NCI-H69 (cell line): ENCODE results near the gene CTDSPL2.
"Not testable (repeated sequence)": the region's sequence is repeated elsewhere in the genome, so short reads cannot be mapped to it uniquely, and the experiment has no call there.

Experiments
- DNase-seq: peaks from one replicate; lab custom pipeline; 2025; lab: John Stamatoyannopoulos, UW

The CTDSPL2 gene

DNA sequence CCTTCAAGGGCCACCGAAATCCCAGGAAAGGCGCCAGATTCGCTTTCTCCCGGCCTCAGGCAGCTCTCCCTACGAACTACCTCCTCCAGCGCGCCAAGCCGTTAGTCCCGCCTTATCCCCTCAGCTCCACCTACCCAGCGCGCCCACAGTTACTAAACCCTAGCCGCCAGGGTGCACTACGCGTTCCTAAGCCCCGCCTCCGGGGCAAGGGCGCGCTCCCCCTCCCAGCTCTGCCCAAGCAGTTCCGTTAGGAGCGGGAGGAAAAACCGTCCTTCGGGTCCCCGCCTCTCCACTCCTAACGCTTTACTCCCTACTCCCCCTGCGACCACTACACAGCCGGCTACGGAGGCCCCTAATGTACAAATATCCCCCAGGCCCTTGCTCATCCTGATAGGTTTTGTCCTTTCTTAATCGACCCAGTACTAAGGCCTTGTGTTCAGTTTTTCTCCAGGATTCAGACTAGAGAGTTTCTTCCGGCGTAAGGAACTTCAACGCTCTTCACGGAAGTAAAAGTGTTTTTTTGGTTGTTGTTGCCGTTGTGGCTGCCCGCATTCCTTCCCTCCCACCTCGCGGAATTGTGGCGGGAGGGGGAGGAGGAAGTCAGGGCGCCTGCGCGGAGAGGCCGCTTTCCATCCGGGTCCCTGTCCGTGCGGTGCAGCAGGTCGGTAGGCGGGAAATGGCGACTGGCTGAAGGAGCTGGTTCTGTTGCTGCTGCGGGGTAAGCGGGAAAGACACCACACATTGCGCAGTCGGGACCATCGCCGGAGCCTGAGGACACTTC lies at the start of gene CTDSPL2:
Gene CTDSPL2, plus strand, starts transcription at position 655 of the 781 bp plus-strand sequence. CDS start 31,386 bp downstream, outside the sequence.
- peak; percentile 100 for DNase-seq

DNA sequence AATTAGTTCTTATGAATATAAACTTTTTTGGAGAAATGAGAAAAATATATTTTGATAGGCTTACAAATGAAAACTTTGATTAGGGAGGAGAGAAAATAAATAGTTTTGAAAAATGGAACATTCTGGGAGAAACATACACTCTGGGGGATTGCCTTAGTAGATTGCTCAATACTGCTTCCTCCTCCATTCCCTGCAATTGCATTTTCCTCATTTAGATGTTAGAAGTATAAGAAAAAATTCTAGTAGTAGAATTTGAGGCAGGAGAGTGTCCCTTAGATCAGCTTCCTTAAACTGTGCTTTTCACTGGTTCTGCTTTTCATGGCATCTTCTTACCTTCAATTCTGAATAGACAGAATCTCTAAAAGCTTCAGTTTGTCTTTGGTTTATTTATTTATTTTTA lies 46.2 kb upstream of the CTDSPL2 start:
- no peak for DNase-seq

DNA sequence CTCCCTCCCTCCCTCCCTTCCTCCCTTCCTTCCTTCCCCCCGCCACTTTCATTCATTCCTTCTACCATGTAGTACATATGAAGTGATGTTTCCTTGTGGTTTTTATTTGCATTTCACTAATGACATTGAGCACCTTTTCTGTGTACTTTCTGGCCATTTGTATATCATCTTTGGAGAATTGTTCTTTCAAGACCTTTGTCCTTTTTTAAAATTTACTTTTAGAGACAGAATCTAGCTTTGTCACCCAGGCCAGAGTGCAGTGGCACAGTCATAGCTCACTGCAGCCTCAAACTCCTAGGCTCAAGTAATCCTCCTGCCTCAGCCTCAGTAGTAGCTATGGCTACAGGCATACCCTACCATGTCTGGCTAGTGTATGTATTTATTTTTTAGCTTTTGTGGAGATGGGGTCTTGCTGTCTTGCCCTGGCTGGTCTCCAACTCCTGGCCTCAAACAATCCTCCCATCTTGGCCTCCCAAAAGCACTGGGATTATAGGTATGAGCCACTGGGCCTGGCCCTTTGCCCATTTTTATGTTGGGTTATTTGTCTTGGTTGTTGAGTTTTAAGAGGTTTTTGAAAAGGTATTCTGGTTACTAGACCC lies 42.0 kb upstream of the CTDSPL2 start:
- DNase-seq = no peak

DNA sequence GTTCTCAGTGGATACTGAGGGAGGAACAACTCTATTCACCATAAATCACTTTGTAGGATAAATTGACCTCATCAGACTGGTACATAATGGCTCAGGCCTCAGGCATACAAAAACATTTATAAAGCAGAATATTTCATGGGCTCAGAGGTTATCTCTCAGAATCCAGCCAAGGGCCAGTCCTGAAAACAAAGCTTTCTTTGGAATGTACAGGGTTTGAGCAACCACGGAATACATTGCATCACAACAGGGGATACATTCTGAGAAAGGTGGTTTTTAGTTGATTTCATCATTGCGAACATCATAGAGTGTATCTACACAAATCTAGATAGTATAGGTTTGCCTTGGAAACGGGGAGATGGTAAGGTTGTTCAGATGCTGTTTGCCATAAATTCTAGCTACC lies 33.4 kb upstream of the CTDSPL2 start:
- DNase-seq = no peak

DNA sequence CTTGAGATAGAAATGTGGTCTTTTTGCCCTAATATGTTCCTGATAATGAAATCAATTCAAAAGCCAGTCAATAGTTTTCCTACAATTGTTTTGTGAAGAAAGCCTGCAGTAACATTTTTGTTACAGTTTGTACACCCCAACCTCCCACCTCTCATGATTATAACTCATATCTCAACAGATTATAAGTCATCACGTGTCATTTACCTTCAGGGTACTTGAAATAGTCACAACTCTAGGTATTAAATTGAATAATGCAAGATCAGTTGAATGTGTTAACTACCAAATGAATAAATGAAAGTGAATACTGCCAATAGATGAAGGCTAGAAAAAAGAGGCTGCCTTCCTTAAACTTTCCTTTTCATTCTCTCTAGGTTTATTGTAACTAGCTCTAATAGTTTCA lies 32.9 kb upstream of the CTDSPL2 start:
- DNase-seq = no peak

DNA sequence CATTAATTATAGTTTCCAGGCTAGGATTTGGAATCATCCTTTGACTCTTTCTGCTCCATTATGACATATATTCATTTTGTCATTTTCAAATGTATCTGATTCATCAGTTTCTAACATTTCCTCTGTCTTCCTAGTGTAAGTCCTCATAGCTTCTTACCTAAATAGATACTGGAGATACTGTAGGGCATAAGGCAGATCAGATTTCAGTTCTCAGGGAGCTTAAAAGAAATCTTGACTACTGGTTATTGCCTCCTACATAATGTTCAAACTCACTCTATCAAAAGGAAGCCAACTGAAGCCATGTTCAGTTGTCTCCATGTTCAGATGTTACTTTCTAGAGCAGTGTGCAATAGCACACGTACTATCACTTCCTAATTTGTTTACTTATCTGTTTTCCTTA lies 29.6 kb upstream of the CTDSPL2 start:
- DNase-seq = no peak

DNA sequence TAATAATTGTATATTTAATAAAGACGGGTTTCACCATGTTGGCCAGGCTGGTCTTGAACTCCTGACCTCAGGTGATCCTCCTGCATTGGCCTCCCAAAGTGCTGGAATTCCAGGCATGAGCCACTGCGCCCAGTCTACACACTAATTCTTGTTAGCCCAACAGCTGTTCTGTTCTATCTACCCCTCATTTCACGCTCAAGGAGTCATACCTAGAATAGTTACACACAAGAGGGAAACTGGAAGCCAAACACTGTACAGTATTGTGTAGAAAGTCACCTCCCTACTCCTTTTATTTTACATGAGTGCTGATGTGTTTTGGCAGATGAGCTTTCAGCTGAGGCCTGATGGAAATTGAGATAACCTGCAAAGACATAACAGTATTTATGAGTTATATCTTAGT lies 13.4 kb upstream of the CTDSPL2 start:
- no peak for DNase-seq

DNA sequence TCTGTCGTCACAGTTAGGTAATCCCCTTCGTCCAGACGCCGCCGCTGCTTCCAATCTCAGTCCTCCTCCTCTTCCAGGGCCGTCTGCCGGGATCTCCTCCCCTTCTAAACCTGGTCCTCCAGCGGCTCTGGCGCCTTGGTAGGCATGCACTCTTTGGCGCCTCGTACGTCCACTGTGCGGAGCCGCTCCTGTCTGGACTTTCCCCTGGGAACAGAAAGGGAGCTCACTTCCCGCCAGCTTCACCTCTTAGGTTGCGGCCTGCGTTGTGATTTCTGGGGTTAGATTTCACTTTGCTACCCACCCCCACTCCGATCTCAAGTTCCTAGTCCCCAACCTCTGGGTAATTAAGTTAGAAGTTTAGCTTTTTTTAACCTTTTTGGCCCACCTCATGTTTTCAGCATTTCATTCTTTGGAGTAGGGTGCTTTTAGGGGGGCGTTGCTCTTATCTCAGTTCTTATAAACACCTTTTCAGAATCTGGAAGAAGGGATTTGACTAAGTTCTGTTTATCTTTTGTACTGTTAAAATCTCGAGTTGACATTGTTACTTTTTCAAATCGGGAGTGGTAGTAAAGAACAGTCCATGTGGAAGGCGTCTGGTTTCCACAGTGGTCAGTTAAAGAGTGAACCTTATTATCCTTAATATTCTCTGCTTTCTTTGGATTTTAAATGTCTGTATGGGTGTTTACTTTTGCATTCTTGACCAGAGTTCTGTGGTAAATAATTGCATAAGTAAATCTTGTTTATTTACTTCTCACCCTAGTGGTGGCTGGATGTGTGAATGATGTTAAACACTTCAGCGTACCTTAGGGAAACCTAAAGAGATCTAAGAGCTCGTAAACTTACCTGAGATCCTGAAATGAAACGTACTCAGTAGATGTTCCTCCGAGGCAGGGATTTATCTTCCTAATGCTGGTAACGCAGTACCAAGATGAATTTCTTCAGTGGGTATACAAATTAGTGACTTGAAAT lies 611 bp downstream of the CTDSPL2 start:
- peak; percentile 91 for DNase-seq

DNA sequence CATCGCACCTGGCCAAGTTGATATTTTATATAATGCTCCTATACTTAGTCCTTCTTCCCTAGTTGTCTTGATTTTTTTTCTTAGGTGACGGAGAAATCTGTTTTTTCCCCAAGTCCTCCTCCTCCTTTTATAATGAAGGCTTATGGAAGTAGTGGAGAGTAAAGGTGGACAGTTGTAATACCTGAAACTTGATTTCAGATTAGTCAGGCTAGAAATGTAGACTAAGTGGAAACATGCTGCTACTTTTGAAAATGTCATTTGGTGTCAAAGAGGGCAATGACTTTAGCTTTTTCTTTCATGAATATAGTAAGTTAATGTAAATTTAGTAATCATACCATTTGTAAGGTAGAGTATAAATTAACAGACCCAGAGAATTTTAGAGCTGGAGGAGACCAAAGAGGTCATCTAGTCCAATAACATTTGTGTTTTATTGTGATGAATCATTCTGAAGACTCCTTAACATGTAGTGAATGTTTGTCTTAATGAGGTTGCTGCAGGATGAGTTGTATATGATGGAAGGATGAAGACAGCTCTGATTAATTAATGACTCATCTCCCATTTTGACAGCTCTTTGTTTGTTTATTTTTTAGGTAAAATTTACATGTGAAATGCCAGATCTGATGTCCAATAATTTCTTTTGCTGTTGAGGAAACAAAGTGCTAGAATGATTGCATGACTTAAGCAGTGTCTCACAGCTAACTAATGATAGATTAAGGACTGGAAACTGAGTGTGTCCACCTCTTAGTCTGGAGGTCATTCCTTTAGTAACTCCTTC lies 8.7 kb downstream of the CTDSPL2 start:
- no peak for DNase-seq

DNA sequence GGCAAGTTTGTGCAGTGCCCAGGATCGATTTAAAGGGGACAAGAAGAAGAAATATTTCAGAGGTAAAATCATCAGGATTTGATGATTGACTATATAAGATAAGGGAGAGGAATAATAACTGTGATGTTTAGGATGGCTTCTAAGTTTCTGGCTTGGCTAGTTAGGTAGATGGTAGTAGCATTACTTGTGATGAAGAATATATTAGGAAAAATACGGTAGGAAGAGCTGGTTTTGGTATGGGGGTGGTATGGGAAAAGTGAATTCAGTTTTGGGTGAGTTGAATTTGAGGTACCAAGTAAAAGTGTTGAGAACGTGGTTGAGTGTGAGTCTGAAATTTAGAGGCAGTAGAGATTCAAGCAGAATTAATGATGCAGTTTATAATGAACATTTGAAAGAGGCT lies 11.0 kb downstream of the CTDSPL2 start:
- no peak for DNase-seq

DNA sequence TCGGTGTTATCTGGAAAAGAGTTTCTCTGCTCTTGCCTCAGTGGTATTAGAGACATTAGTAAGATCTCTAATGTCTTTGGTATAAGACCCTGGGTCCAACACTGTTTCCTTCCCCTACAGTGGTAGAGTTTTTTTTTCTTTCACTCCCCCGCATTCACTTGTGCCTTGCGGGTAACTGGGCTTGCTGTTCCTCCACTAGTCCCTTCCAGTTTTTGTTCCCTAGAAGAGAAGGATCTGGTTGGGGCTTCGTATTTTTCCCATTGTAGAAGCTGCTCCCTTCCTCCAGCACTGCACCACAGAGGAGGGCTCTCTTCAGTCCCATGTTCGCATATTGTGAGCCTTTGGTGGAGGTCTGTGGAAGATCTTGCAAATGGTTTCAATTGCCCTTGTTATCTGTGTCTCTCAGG lies 13.7 kb downstream of the CTDSPL2 start:
- no peak for DNase-seq

DNA sequence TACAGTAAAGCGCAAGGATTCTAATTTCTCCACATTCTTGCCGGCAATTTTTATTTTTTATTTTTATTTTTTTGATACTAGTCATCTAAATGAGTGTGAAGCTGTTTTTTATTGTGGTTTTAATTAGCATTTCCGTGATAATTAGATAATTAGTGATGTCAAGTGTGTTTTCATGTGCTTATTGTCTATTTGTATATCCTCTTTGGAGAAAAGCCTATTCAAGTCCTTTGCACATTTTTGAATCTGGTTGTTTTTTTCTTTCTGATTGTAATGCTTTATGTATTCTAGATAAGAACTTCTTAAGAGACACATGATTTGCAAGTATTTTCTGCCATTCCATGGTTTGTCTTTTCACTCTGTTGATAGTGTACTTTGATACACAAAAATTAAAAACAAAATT lies 16.1 kb downstream of the CTDSPL2 start:
- DNase-seq = no peak

DNA sequence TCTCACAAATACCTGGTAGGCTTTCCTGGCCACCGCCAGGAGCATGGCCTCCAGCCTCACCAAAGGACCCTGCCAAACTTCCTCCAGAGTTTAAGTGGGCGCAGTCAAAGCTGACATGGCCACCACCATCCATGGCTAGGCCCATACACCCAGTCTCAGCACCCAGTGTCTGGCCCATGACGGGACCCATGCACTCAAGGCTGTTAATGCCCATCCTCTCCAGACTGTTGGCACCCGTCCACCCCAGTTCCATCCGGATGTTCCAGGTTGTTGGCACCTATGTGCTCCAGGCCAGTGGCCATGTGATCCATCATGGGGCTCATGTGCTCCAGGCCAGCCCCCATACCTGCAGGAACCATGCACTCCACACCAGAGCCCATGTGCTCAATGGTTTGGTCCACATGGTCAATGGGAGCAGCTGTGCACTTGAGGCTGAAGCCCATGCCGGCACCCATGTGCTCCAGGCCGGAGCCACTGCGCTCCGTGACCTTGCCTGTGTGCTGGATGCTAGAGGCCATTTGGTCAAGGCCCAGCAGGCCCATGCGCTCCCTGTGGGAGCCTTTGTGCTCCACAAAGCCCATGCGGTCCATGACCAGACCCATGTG lies 20.4 kb downstream of the CTDSPL2 start:
- DNase-seq = no peak

DNA sequence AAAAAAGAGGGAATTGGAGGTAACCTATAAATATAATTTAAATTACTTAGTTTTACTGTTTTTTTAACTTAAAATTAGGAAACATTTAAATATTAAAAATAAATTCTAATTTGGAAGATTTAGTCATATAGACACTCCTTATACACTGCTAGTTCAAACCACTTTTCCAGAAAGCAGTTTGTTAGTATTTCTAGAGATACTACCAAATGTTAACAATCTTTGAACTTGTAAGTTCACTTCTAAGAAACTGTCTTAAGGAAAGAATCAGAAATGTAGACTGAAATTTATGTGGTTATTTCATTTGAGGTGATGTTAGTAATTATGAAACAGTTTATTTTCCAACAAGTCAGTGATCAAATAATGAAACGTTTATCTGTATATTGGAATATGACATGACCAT lies 22.7 kb downstream of the CTDSPL2 start:
- DNase-seq = no peak

DNA sequence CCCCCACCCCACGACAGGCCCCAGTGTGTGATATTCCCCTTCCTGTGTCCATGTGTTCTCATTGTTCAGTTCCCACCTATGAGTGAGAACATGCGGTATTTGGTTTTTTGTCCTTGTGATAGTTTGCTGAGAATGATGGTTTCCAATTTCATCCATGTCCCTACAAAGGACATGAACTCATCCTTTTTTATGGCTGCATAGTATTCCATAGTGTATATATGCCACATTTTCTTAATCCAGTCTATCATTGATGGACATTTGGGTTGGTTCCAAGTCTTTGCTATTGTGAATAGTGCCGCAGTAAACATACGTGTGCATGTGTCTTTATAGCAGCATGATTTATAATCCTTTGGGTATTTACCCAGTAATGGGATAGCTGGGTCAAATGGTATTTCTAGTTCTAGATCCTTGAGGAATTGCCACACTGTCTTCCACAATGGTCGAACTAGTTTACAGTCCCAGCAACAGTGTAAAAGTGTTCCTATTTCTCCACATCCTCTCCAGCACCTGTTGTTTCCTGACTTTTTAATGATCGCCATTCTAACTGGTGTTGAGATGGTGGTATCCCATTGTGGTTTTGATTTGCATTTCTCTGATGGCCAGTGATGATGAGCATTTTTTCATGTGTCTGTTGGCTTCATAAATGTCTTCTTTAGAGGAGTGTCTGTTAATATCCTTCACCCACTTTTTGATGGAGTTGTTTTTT lies 26.3 kb downstream of the CTDSPL2 start:
- DNase-seq = not testable (repeated sequence)

DNA sequence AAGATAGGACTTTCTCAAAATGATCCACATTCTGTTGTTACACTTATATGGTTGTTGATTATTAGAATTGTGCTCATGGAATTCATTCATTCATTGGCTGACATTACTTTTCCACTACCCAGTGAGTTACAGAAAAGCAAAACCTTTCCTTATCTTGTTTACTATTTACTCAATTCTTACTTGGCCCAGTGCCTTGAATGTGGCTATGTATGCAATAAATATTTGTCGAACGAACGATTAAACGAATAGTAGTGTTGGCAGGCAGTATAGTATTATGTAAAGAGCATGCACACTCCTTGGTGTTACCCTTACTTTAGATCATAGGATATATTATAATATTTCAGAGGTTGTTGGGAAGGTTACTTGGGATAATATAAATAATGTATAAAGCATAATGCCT lies 31.0 kb downstream of the CTDSPL2 start:
- DNase-seq = no peak

DNA sequence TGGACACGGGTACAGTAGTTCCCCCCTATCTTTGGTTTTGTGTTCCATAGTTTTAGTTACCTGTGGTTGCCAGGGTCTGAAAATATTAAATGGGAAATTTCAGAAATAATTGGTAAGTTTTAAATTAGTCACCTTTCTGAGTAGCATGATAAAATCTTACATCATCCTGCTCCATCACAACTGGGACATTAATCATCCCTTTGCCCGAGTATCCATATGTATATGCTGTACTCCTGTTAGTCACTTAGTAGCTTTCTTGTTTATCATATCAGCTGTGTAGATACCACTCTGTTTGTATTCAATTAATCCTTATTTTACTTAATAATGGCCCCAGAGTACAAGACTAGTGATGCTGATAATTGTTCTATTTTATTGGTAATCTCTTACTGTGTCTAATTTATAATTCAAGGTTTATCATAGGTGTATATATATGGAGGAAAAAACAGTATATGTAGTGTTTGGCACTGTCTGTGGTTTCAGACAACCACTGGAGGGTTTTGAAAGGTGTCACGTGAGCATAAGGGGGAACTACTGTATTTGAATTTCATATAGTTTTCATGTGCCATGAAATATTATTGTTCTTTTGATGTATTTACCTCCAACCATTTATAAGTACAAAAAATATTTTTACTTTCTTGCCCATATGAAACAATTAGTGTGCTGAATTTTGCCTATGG lies 41.4 kb downstream of the CTDSPL2 start:
- peak; percentile 11 for DNase-seq

DNA sequence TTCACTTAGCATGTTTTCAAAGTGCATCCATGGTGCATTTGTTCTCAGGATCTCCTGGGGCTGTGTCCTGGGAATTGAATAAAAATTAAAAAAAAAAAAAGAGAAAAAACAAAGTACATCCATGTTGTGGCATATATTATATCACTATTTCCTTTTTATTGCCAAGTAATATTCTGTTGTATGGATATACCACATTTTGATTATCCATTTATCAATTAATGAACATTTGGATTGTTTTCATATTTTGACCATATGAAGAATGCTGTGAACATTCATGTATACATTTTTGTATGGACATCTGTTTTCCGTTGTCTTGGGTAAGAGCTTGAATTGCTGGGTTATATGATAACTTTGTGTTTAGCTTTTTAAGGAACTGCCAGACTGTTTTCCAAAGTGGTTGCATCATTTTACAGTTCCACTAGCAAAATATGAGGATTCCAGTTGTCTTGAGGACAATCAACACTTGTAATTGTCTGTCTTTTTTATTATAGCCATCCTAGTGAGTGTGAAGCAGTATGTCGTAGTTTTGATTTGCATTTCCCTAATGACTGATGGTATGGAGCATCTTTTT lies 44.5 kb downstream of the CTDSPL2 start:
- no peak for DNase-seq

DNA sequence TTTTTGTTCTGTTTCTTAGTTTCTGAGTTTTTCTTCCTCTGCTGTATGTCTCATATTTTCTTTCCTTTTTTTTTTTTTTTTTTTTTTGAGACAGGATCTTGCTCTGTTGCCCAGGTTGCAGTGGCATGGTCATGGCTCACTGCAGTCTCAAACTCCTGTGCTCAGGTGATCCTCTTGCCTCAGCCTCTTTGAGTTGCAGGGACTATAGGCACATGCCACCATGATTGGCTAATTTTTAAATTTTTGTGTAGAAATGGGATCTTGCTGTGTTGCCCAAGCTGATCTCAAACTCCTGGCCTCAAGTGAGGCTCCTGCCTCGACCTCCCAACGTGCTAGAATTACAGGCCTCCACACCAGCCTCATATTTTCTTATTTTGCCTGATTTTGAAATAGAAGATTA lies 51.9 kb downstream of the CTDSPL2 start:
- no peak for DNase-seq

DNA sequence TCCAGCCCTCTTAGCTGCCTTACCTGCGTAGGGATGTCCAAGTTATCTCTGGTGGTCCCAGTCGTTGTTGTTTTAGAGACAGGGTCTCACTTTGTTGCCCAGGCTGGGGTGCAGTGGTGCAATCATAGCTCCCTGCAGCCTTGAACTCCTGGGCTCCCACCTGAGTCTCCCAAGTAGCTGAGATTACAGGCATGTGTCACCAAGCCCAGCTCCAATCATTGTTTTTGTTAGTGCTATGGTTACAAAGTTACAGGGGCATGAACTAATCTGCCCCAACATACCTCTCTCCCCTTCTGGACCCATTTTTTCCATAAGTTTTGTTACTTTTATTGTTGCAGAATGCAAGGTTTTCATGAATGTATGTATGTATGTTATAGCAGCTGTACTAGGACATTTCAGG lies 54.7 kb downstream of the CTDSPL2 start:
- DNase-seq = no peak
